Aorta (tissue), 5 donors: ENCODE data around the gene RAB5A. TPM values are rescaled to one million over a fixed set of nuclear protein-coding genes. Genes with fewer than 3 reads are reported as not detected.
"Not testable (repeated sequence)": the region's sequence is repeated elsewhere in the genome, so short reads cannot be mapped to it uniquely, and the experiment has no call there.

Experiments used
- ATAC-seq: fragments of 200-7000 bp; cut with Tn5 transposase; one replicate; pipeline ENCODE4 v1.9.1; 2022; ENCODE audit warnings: moderate library complexity; ENCODE audit not compliant: low FRiP score
- DNase-seq, 2 donors: peaks; one replicate each; pipeline ENCODE4 v3.0.0-alpha.2; 2020
- H3K27ac ChIP-seq, 2 donors: one replicate each; pipeline ENCODE4 v1.5.1; 2013; ENCODE audit warnings: low read length in 2 of 2, mild to moderate bottlenecking in 2 of 2, moderate library complexity in 2 of 2, control low read depth in 1 of 2, inconsistent platforms in 1 of 2, low read depth in 1 of 2
- H3K27me3 ChIP-seq, 2 donors: one replicate each; pipeline ENCODE4 v1.6.1; 2013; ENCODE audit warnings: control low read depth in 1 of 2, low read length in 1 of 2, mild to moderate bottlenecking in 1 of 2, moderate library complexity in 1 of 2; ENCODE audit not compliant: insufficient read depth in 2 of 2, control insufficient read depth in 1 of 2
- H3K36me3 ChIP-seq, 2 donors: one replicate each; pipeline ENCODE4 v1.6.1; 2013; ENCODE audit warnings: control low read depth in 1 of 2, low read length in 1 of 2, mild to moderate bottlenecking in 1 of 2; ENCODE audit not compliant: insufficient read depth in 2 of 2, control insufficient read depth in 1 of 2
- H3K4me1 ChIP-seq, 2 donors: one replicate each; pipeline ENCODE4 v1.6.1; 2013; ENCODE audit warnings: low read length in 2 of 2, control low read depth in 1 of 2, mild to moderate bottlenecking in 1 of 2, moderate library complexity in 1 of 2; ENCODE audit not compliant: insufficient read depth in 2 of 2, control insufficient read depth in 1 of 2
- H3K4me3 ChIP-seq, 2 donors: one replicate each; pipeline ENCODE4 v1.5.1; 2013; ENCODE audit warnings: low read length in 2 of 2, control low read depth in 1 of 2, mild to moderate bottlenecking in 1 of 2
- H3K9me3 ChIP-seq: one replicate; pipeline ENCODE4 v1.6.1; 2013; ENCODE audit warnings: mild to moderate bottlenecking, low read length; ENCODE audit not compliant: control insufficient read depth
- WGBS, 2 donors: extraction: QIAGEN DNeasy Blood & Tissue Kit; methylation state at CpG; one replicate each; pipeline ENCODE4 v1.1.7; 2013; 5-methylcytosine and 5-hydroxymethylcytosine counted together
- intact Hi-C, 2 donors: fragments of 100-400 bp; cut with DNase I; formaldehyde crosslinking; loops; one replicate each; pipeline versions ENCODE4 v1.14.2 to v1.15.0; 2022
- polyA plus RNA-seq, 2 donors: library from polyadenylated mRNA; stranded (reverse); fragments of 200-250 nt; gene quantifications; one replicate each; pipeline ENCODE4 v1.2.3, GENCODE V29; 2013
- total RNA-seq, 2 donors: library from RNA; stranded (reverse); fragmentation: NEBNext Ultra II Directional; extraction: Animal tissue kit (Norgen Biotek cat#: 25700); gene quantifications; one replicate each; pipeline ENCODE4 v1.2.1, GENCODE V29; 2021
- donor health status: healthy with polysubstance abuse.
- donor health status: Bipolar disorder and iron deficiency.
- donor health status: DM: no; HTN: no; CAD: no.
- donor health status: DM: no; HTN: no; CAD: no.
- donor health status: DM: yes; HTN: yes; CAD: no.

RAB5A gene
- total and polyA plus RNA-seq, 4 donors, result 43.8 to 80.3 (median 62.6) TPM

DNA sequence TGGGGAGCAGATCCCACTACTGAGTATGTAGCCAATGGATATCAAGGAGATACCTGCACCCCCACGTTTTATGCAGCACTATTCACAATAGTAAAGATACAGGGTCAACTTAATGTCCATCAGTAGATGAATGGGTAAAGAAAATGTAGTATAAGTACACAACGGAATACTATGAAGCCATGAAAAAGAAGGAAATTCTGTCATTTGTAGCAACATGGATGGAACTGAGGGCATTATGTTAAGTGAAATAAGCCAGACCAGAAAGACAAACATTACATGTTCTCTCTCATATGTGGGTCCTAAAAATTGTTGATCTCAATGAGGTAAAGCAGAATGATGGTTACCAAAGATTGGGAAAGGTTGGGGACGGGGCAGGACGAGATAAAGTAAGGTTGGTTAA lies 50.6 kb downstream of the RAB5A start:
- no peaks in the 10 kb centered on the region for H3K9me3 ChIP-seq
- 79 to 96% methylated on average over 4 of the region's 4 CpGs for WGBS, 2 donors
- no peaks in the 10 kb centered on the region for H3K27me3 ChIP-seq
- ATAC-seq (no peak), DNase-seq (no peak)
- no peak overlapping the region for H3K4me3 ChIP-seq
- H3K36me3 ChIP-seq, result no peaks in the 10 kb centered on the region
- H3K4me1 ChIP-seq, result no peaks in the 10 kb centered on the region
- intact Hi-C loops, result no loop called here
- H3K27ac ChIP-seq, result no peak overlapping the region

DNA sequence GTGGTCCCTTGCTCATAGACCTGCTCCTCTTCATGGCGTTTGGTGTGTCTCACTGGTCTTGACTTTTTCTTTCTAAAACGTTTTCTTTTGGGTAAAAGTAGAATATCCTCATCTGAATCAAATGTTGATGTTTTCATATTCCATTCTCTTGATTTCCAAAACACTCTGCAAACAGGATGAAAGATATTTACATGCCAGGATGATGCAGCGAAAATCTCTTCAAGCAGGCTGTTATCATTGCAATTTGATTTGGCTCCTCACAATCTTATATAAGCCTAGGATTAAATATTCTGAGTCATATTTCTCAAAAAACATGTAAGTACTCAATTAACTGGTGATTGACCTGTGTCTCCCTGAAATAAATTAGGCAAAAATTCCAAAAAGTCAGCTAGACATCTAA lies 55.0 kb downstream of the RAB5A start:
- Histone ChIP-seq H3K27ac (no peak overlapping the region), H3K9me3 (no peaks in the 10 kb centered on the region), H3K4me1 (no peaks in the 10 kb centered on the region), H3K27me3 (no peaks in the 10 kb centered on the region), H3K36me3 (no peaks in the 10 kb centered on the region), H3K4me3 (no peak overlapping the region)
- DNase-seq (no peak), ATAC-seq (no peak)
- 58 to 70% methylated on average over 3 of the region's 3 CpGs for WGBS, 2 donors
- intact Hi-C loops, result no loop called here

- Histone ChIP-seq H3K27me3 (no peaks in the 10 kb centered on the region), H3K4me3 (no peak overlapping the region), H3K36me3 (no peaks in the 10 kb centered on the region), H3K27ac (no peak overlapping the region), H3K4me1 (no peaks in the 10 kb centered on the region), H3K9me3 (no peaks in the 10 kb centered on the region)
- ATAC-seq, result no peak
- WGBS, 2 donors, result 95 to 96% methylated on average over 20 of the region's 20 CpGs
- DNase-seq, result no peak
- intact Hi-C loops, result no loop called here
Observed at GRCh38 chr3:20007960-20008359, 61.1 kb downstream of the RAB5A start.

DNA sequence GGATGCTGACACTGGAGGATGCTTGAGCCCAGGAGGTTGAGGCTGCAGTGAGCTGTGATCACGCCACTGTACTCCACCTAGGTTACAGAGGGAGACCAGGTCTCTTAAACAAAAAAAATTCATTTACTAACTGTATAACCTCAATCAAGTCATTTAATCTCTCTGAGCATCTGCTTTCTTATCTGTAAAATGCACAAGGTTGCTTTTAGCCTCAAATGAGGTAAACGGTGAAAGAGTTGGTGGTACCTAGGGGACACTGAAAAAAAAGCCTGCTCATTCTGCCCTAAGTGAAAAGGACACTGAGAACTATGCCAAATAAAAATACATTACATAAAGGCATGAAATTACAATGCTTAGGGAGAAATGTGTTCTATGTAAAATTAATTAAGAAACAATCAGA lies 61.7 kb downstream of the RAB5A start:
- Histone ChIP-seq H3K36me3 (no peaks in the 10 kb centered on the region), H3K27ac (no peak overlapping the region), H3K4me1 (no peaks in the 10 kb centered on the region), H3K4me3 (no peak overlapping the region), H3K27me3 (no peaks in the 10 kb centered on the region), H3K9me3 (no peaks in the 10 kb centered on the region)
- WGBS, 2 donors, result 82 to 92% methylated on average over 2 of the region's 2 CpGs
- intact Hi-C loops, result no loop called here
- ATAC-seq (no peak), DNase-seq (no peak)

DNA sequence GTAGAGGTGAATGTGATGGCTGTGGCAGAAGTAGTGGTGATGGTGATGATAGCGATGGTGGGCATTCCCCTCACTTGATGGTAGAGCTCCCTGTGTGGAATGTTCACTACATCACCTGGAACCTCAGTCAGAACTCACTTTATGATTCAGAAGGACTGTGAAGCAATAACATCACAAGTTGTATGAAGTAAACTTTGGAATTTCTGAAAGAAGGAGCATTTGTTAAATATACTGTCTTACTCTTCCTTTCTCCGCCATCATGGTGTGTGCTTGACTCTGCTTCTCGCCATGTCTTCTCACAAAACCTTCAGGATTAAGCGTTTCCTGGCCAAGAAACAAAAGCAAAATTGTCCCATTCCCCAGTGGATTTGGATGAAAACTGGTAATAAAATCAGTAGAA lies 65.3 kb downstream of the RAB5A start, which contains the start of gene PP2D1:
Gene PP2D1 (minus strand): TSS at position 101 of the 400 bp plus-strand sequence. CDS start 192 bp downstream, outside the sequence.
- no peaks in the 10 kb centered on the region for H3K4me1 ChIP-seq
- H3K27me3 ChIP-seq, result no peaks in the 10 kb centered on the region
- H3K27ac ChIP-seq, result no peak within 1 kb of the TSS
- 91 to 94% methylated on average over 4 of the region's 4 CpGs for WGBS, 2 donors
- no peaks in the 10 kb centered on the region for H3K9me3 ChIP-seq
- no peaks in the 10 kb centered on the region for H3K36me3 ChIP-seq
- ATAC-seq (no peak), DNase-seq (no peak)
- intact Hi-C loops, result no loop called here
- H3K4me3 ChIP-seq, result no peak within 1 kb of the TSS

DNA sequence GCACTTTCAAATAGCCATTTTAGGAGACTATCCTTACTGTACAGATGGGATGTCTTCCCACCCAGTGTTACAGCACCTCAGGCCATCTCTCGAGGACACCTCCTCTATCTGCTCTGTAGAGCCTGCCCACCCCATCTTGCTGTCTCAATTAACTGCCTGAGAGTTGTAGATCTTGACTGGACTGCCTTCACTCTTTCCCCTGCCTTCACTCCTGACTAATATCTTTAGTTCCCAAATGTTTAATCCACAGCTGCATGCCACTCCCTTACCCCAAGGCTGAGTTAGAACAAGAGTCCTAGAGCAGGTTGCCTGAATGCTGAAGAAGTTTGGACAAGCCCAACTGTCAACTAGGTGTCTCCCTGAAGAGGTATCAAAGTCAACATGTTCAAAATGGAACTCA lies 66.5 kb downstream of the RAB5A start:
- H3K4me1 ChIP-seq, result no peaks in the 10 kb centered on the region
- H3K9me3 ChIP-seq, result no peaks in the 10 kb centered on the region
- no peaks in the 10 kb centered on the region for H3K36me3 ChIP-seq
- ATAC-seq (no peak), DNase-seq (no peak)
- 92 to 93% methylated on average over 1 of the region's 1 CpG for WGBS, 2 donors
- no peaks in the 10 kb centered on the region for H3K27me3 ChIP-seq
- no peak overlapping the region for H3K4me3 ChIP-seq
- H3K27ac ChIP-seq, result no peak overlapping the region
- intact Hi-C loops, result no loop called here

- H3K4me3 ChIP-seq, result no peak overlapping the region
- 93 to 95% methylated on average over 1 of the region's 1 CpG for WGBS, 2 donors
- intact Hi-C loops, result no loop called here
- no peak overlapping the region for H3K27ac ChIP-seq
- H3K27me3 ChIP-seq, result no peaks in the 10 kb centered on the region
- no peaks in the 10 kb centered on the region for H3K4me1 ChIP-seq
- no peaks in the 10 kb centered on the region for H3K9me3 ChIP-seq
- no peaks in the 10 kb centered on the region for H3K36me3 ChIP-seq
- DNase-seq (no peak), ATAC-seq (no peak)
Observed at GRCh38 chr3:20015525-20015924, 68.6 kb downstream of the RAB5A start.

DNA sequence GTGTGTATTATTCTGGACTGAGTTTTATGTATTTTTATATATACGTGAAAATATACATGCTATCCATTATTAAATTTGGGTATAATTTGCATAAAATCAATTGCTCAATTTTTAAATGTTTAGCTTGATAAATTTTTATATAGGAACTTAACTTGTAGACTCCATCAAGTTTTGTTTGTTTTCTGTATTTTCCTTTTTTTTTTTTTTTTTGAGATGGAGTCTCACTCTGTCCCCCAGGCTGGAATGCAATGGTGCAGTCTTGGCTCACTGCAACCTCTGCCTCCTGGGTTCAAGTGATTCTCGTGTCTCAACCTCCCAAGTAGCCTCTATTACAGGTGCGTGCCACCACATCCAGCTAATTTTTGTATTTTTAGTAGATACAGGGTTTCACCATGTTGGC lies 69.2 kb downstream of the RAB5A start:
- ATAC-seq, H3K4me1 ChIP-seq, H3K9me3 ChIP-seq, intact Hi-C loops, H3K27ac ChIP-seq, H3K27me3 ChIP-seq, DNase-seq, H3K36me3 ChIP-seq, H3K4me3 ChIP-seq: not testable (repeated sequence)
- WGBS, 2 donors, result 86% methylated on average over 3 of the region's 3 CpGs

GRCh38 chr3:20022954-20023622 lies 76.2 kb downstream of the RAB5A start:
- no peak for DNase-seq
- 46 to 48% methylated on average over 2 of the region's 2 CpGs for WGBS, 2 donors

More at GRCh38 chr3:20022954-20023622, 76.2 kb downstream of the RAB5A start:
- intact Hi-C loops, result no loop called here
- H3K4me3 ChIP-seq, result no peak overlapping the region
- no peaks in the 10 kb centered on the region for H3K9me3 ChIP-seq
- H3K27ac ChIP-seq, result peak overlapping the region; percentile 56 to 98
- no peak for ATAC-seq
- H3K27me3 ChIP-seq, result no peaks in the 10 kb centered on the region
- peaks cover 0 to 1% of the 10 kb centered on the region in 2 donors for H3K4me1 ChIP-seq
- H3K36me3 ChIP-seq, result no peaks in the 10 kb centered on the region
